NCI-H2227 (cell line): Measurements from ENCODE around the gene TFIP11.

Source experiments
- DNase-seq: peaks from one replicate; lab custom pipeline; 2025; ENCODE audit not compliant: unreplicated experiment; lab: John Stamatoyannopoulos, UW

TFIP11 gene

GRCh38 chr22:26450453-26451185 lies 61.7 kb downstream of the TFIP11 start:
- no peak for DNase-seq

DNA sequence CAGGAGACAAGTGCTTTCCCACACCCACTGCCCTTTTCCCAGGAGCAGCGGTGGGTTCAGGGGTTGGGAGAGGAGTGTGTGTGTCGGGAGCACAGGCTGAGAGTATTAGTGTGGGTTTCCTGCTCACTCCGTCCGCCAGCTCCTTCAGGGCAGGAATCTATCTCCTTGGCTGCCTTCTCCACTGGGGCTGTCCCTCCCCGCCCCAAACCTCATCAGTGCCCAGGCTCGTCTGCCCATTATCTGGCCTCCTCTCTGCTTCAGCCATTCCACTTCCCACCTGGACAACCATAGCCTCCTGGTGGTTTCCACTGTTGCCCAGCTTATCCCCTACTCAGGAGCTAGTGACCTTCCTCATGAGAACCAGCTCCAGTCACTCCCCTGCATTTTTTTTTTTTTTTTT lies 63.3 kb downstream of the TFIP11 start:
- DNase-seq, result no peak

DNA sequence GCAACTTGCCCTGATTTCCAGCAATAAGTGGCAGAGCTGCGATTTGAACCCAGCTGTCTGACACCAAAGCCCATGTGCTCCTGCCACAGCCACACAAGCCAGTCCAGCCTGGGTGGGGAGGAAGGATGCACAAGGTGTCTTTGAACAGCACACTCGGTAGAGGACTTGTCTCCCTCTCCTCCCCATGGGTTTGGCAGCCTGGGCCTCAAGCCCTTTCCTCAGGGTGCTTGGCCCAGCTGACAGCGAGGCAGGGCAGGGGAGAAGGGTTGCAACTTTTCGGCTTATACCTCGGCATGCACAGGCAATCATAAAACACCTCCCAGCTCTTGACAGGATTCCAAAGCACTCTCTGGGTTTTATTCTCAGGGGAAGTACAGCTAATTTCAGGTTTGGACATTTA lies 63.9 kb downstream of the TFIP11 start:
- no peak for DNase-seq

DNA sequence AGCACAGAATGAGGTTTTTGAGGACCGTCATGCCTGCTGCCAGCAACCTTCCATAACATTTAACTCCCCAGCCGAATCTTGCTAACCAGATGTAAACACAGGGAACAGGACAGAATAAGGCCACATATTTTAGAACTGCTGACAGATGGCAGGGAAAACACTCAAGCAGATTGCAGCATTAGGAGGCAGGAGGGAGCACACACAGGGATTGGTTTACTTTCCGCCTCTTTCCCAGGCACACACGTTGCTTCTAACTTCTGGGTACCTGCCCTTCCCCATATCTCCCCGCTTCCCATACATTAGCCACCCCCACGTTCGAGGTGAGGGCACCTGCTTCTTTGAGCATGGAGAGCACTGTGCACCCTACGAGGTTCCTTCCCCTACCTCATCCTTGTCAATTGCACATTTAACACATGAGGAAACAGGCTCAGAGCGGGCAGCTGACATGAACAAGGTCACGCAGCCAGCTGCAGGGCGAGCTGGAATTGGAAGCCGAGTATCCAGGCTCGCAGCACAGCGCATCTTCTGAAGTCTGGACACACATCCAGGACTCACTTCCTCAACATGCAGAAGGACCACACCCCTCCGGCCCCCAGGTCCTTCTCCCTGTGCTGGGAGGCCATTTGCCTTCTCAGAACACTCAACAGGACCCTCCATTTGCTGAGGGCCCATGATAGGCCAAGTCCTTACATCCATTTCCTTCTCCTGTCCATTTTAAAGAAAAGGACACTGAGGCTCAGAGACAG lies 64.5 kb downstream of the TFIP11 start:
- no peak for DNase-seq

DNA sequence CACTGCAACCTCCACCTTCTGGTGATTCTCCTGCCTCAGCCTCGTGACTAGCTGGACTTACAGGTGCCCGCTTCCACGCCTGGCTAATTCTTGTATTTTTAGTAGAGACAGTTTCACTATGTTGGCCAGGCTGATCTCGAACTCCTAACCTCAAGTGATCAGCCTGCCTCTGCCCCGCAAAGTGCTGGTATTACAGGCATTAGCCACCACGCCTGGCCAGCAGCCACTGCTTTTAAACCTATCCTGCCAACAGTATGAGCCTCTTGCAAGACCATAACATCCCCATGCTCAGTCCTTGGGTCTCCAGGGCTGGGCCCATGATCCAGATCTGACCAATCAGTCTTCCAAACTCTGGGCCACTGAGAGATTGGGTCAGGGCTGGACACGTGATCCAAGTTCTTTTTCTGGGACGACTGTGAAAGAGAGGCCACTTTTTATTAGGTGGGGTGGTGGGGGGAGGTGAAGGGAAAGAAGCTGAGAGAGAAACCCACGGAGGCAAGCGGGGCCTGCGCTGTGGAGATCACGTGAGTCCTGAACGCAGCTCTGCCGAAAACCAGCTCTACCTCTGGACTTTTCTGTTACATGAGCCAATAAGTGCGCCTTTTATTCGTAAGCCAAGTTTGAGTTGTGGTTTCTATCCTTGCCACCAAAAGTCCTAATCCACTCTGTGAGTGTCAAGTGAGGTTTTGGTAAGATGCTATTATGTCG lies 65.3 kb downstream of the TFIP11 start:
- no peak for DNase-seq

DNA sequence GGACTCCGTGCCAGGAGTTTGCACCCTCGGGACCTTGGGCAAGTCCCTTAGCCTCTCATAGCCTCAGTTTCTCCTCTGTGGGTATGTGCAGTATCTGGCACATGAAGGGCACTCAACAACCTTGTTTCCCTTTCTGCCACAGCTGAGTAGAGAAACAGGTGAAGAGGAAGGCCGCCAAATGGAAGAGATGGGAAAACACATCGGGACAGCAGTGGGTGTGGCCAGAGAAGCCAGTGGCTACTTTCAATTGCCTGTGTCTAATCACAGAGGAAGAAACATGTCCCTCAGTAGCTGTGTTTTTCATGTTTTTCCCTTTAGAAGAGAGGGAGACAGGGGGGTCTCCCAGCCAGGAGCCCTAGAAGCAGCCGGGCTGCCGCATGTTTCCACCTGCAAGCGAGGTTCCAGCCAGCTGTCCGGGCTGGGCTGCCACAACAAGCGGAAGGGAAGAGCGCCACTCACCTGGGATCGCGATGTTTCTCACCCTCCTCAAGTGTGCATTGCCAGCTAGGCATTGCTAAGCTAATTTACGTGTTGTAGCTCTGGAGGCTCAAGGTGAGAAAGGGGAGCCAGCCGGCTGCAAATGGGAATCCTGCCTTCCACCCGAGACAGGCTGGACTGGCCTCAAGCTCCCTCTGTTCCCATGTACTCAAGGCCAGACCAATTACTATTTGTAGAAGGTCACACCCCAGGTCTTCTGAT lies 66.5 kb downstream of the TFIP11 start:
- no peak for DNase-seq

DNA sequence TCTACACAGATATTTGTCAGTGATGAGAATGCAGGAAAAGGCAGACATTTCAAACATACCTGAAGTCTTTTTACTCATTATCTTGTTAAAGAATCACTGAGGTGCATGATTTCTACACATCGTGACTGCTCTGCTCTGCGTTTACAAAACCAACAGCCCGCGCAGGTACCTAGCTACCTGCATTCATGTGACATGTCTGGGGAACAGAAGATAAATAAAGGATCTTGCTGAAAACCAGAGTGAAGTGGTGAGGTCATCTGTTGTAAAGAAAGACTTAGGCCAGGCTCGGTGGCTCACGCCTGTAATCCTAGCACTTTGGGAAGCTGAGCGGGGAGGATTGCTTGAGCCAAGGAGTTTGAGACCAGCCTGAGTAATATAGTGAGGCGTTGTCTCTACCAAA lies 67.5 kb downstream of the TFIP11 start:
- no peak for DNase-seq

DNA sequence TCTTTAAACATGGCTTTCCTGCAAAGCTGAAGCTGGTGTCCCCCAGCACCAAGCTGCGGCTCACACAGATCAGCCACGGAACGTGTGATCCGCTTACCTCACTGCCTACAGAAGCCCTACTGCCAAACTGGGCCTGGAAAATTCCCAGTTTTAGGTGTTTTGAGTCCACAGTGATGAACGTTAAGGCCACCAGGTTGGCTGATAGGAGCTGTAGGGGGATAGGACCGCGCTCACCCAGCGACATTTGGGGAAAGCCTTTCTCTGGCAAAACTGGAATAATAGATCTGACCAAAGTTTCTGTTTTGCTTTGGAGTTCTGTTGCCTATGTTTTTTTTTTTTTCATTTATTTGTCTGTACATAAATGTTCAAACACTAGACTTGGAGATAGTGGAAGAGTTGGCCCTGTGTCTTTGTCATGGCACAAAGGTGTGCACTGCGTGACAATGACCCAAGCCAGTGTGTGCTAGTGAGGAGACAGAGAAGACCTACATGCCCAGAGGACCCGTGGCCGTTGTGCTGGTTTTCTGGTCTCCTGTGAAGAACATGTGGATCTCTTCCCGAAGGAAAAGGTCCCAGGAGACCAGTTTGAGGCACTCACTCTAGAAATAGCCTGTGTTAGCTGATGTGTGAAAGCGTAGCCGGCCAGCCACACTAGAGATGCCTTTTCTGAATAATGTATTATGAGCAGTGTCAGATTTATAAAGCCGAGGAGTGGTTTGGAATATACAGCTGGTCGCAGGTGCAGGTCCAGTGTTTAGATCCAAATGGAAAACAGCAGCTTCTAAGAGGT lies 68.2 kb downstream of the TFIP11 start:
- DNase-seq, result no peak

DNA sequence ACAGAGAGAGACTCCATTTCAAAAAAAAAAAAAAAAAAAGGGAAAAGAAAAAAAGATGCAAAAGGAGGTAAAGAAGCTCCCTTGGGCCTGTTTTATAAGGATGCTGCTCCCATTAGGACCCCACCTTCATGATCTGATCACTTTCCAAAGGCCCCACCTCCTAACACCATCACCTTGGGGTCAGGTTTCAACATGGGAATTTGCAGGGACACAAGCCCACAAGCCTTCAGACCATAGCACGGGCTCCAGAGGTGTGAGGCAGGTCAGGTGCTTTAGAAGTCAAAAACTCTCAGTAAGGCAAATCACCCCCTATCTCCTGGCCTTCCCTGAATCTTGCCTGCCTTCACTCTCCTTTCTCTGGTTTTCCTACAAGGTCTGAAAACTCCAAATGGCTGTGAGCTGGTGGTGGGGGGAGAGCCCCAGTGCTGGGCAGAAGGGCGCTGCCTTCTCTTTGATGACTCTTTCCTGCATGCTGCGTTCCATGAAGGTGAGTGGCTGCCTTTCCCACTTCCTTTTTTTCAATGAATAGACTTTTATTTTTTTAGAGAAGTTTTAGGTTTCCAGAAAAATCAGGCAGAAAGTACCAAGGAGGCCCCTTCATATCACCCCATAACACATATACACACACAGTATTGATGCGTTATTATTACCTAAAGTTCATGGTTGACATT lies 70.1 kb downstream of the TFIP11 start:
- no peak for DNase-seq
